Brain microvascular endothelial cell (primary cell): ENCODE data around the gene PDXK.

Experiments
- DNase-seq: peaks from one replicate; pipeline ENCODE4 v3.0.0-alpha.2; 2020
- H3K27ac ChIP-seq: fragments of 250-450 bp; sonication (Bioruptor Pico); 2 replicates; pipeline ENCODE4 v1.5.1; 2020; ENCODE audit warnings: mild to moderate bottlenecking, moderate library complexity
- H3K27me3 ChIP-seq: fragments of 250-450 bp; sonication (Bioruptor Pico); replicated peaks from 2 replicates; pipeline ENCODE4 v1.5.1; 2020; ENCODE audit warnings: mild to moderate bottlenecking
- H3K36me3 ChIP-seq: fragments of 250-450 bp; sonication (Bioruptor Pico); replicated peaks from 2 replicates; pipeline ENCODE4 v1.5.1; 2020; ENCODE audit warnings: mild to moderate bottlenecking
- H3K4me3 ChIP-seq: 2 replicates; pipeline ENCODE4 v1.5.1; 2011; ENCODE audit warnings: low read depth, mild to moderate bottlenecking, control low read depth, low read length, moderate library complexity
- in situ Hi-C: cut with HindIII; loops from 2 replicates; pipeline ENCODE4 v1.10.0; 2017; ENCODE audit warnings: low sequenced_read_pairs, low pct_ligation_motif_present
- TF ChIP-seq, protein P1 (sequence below): IDR thresholded peaks from 2 replicates; pipeline ENCODE4 v1.5.1; 2011; ENCODE audit warnings: low read depth, mild to moderate bottlenecking, moderate library complexity, low read length, control low read depth, inconsistent platforms; ENCODE audit errors: missing control alignments

Gene PDXK

DNA sequence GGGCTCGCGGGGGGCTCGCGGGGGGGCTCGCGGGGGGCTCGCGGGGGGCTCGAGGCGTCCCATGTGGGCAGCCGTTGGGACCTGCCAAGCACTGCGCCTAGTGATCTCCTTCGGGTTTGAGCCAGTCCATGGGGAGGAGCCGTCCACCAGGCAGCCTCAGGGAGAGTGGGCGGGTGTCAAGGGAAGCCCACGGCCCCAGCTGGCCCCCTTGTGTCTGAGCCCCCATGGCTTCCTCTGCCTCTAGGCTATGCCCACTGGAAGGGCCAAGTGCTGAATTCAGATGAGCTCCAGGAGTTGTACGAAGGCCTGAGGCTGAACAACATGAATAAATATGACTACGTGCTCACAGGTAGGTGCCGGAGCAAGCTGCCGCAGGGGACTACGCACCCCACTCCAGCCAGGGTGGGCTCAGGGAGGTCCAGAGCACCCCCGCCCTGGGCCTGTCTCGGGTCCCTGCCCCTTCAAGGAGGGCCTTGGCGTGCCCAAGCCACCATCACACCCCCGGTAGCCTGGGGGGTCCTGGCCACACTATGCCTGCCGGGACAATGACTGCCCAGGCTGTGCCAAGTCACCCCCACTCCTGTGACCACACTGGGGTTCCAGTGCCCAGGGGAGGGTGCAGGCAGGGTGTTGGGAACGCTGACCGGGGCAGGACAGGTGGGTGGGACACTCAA lies 22.6 kb downstream of the PDXK start:
- peaks cover 44% of the 10 kb centered on the region for H3K36me3 ChIP-seq
- in situ Hi-C loops: no loop called here
- H3K27me3 ChIP-seq: no peaks in the 10 kb centered on the region
- TF ChIP-seq, protein P1, sequence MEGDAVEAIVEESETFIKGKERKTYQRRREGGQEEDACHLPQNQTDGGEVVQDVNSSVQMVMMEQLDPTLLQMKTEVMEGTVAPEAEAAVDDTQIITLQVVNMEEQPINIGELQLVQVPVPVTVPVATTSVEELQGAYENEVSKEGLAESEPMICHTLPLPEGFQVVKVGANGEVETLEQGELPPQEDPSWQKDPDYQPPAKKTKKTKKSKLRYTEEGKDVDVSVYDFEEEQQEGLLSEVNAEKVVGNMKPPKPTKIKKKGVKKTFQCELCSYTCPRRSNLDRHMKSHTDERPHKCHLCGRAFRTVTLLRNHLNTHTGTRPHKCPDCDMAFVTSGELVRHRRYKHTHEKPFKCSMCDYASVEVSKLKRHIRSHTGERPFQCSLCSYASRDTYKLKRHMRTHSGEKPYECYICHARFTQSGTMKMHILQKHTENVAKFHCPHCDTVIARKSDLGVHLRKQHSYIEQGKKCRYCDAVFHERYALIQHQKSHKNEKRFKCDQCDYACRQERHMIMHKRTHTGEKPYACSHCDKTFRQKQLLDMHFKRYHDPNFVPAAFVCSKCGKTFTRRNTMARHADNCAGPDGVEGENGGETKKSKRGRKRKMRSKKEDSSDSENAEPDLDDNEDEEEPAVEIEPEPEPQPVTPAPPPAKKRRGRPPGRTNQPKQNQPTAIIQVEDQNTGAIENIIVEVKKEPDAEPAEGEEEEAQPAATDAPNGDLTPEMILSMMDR: no peak
- no peak overlapping the region for H3K27ac ChIP-seq
- no peak overlapping the region for H3K4me3 ChIP-seq
- DNase-seq: no peak

DNA sequence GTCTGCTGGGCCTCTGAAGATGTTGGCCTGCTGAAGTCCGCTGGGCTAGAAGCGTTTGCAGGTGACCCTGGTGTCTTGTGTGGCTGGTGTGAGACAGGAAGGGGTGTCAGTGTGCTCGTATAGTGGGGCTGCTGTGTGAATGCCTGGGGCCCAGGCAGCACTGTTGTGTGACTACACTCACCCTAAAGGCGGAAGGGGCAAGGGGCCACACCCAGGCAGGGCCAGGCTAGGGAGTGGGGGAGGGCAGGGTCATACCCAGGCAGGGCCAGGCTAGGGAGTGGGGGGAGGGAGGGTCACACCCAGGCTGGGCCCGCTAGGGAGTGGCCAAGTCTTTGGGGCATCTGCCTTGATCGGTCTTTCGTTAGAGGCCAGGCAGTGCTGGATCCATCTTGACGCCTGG lies 25.0 kb downstream of the PDXK start:
- Histone ChIP-seq H3K4me3 (no peak overlapping the region), H3K27ac (no peak overlapping the region), H3K36me3 (peaks cover 54% of the 10 kb centered on the region), H3K27me3 (no peaks in the 10 kb centered on the region)
- in situ Hi-C loops: no loop called here
- no peak for DNase-seq
- TF ChIP-seq, protein P1: no peak

DNA sequence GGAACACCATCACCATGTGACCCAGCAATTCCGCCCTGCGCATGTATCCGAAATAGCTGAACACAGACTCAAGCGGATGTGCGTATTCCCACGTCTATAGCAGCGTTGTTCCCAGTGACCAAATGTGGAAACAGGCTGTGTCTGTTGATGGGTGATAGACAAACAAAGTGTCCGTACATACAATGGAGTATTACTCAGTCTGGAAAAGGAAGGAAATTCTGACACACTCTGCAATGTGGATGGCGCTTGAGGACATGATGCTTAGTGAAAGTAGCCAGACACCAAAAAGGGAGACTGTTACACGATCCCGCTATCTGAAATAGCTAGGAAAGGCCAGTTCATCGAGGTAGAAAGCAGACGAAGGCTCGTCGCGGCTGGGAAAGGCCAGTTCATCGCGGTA lies 25.8 kb downstream of the PDXK start:
- TF ChIP-seq, protein P1: no peak
- H3K4me3 ChIP-seq: no peak overlapping the region
- DNase-seq: no peak
- H3K27ac ChIP-seq: no peak overlapping the region
- in situ Hi-C loops: no loop called here
- H3K36me3 ChIP-seq: peaks cover 54% of the 10 kb centered on the region
- no peaks in the 10 kb centered on the region for H3K27me3 ChIP-seq

DNA sequence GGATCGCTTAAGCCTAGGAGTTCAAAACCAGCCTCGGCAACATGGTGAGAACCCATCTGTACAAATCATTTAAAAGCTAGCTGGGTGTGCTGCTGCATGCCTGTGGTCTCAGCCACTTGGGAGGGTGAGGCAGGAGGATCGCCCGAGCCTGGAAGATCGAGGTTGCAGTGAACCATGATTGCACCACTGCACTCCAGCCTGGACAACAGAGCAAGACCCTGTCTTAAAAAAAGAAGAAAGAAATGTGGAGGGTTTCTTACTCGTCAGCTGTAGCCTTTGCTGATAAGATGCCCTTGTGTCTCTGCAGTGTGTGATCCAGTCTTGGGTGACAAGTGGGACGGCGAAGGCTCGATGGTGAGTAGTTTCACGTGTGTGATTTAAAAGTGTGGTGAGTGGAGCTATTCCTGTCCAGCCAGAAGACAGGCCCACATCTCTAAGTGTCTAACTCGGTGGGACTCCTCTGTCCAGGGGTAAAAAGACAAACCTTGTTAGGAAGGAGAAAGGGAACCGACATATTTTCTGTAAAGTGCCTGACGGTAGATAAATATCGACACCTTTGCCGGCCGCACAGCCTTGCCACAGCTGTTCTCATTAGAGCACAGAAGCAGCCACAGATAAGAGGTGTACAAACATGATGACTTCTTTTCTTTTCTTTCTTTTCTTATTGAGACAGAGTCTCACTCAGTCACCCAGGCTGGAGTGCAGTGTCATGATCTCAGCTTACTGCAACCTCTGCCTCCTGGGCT lies 27.0 kb downstream of the PDXK start:
- no peak for DNase-seq
- H3K36me3 ChIP-seq: peaks cover 64% of the 10 kb centered on the region
- TF ChIP-seq, protein P1: no peak
- no peak overlapping the region for H3K4me3 ChIP-seq
- in situ Hi-C loops: no loop called here
- H3K27me3 ChIP-seq: no peaks in the 10 kb centered on the region
- H3K27ac ChIP-seq: no peak overlapping the region

DNA sequence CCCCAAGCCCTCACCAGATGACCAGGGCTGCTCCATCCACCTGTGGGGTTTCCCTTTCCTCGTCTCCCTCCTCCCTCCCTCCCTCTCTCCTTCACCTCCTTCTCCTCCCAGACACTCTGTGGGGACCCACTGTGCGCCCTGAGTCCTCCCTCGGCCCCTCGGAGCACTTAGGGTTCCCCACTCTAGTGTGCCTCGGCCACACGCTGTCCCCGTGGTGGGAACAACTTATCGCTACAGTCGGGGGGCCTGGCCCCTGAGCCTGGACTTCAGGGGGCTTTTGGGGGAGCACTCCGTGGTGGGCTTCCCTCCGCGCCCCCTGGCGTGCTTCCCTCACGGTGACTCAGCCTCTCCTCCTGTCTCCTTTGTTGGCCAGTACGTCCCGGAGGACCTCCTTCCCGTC lies 29.7 kb downstream of the PDXK start:
- H3K4me3 ChIP-seq: no peak overlapping the region
- H3K36me3 ChIP-seq: peaks cover 83% of the 10 kb centered on the region
- no peak for DNase-seq
- no peaks in the 10 kb centered on the region for H3K27me3 ChIP-seq
- H3K27ac ChIP-seq: no peak overlapping the region
- in situ Hi-C loops: no loop called here
- TF ChIP-seq, protein P1: no peak
